T-helper 2 cell treated with Interferon-gamma antibody and Interleukin-4, amounts not matched to agents 5 μg/mL and 100 μg/mL, for 36 hours (primary cell): ENCODE measurements around the gene KATNB1.
"Not testable (repeated sequence)": the region's sequence is repeated elsewhere in the genome, so short reads cannot be mapped to it uniquely, and the experiment has no call there.

Experiments
- DNase-seq: peaks from one replicate; pipeline ENCODE4 v3.0.0; 2021; ENCODE audit warnings: low spot score
- H3K27ac Mint-ChIP-seq: one replicate; pipeline ENCODE4 v1.8.0; 2021; ENCODE audit warnings: mild to moderate bottlenecking, mixed read lengths
- H3K27me3 Mint-ChIP-seq: one replicate; pipeline ENCODE4 v1.8.0; 2021; ENCODE audit warnings: low read depth, mixed read lengths
- H3K36me3 Mint-ChIP-seq: one replicate; pipeline ENCODE4 v1.8.0; 2021; ENCODE audit warnings: low read depth, mixed read lengths
- H3K4me1 Mint-ChIP-seq: one replicate; pipeline ENCODE4 v1.8.0; 2021; ENCODE audit warnings: low read depth, mixed read lengths
- H3K4me3 Mint-ChIP-seq: one replicate; pipeline ENCODE4 v1.8.0; 2022; ENCODE audit warnings: mild to moderate bottlenecking, moderate library complexity, mixed read lengths
- H3K9me3 Mint-ChIP-seq: one replicate; pipeline ENCODE4 v1.8.0; 2021; ENCODE audit warnings: mixed read lengths

Gene KATNB1

DNA sequence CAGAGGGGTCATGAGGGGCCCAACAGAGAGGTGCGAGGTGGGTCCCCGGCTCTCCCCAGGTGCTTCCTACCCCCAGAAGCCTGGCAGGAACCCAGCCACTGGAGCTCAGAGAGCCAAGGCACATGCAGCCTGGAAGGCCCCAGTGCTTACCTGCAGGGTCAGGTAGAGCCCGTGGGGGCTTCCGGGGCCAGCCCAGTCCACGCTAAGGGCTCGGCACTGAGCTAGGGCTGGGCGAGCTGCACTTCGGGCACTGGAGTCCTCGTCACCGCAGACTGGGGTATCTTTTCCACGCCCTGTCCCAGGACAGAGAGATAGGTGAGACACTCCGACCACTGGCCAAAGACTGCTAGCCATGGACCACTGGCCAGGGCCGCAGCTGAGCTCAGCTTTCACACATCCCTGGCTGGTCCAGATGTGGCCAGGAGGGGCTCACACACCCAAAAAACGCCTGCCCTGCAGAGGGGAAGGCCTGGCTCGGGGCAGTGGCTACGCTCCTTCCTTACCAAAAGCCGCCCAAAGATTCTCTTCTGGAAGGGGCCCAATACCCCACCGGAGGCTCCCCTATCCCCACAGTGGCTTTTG lies 59.4 kb downstream of the KATNB1 start:
- H3K4me1 Mint-ChIP-seq = peaks cover 11% of the 10 kb centered on the region
- no peaks in the 10 kb centered on the region for H3K9me3 Mint-ChIP-seq
- H3K4me3 Mint-ChIP-seq = no peak overlapping the region
- DNase-seq = no peak
- no peaks in the 10 kb centered on the region for H3K36me3 Mint-ChIP-seq
- no peak overlapping the region for H3K27ac Mint-ChIP-seq
- peaks cover 14% of the 10 kb centered on the region for H3K27me3 Mint-ChIP-seq

DNA sequence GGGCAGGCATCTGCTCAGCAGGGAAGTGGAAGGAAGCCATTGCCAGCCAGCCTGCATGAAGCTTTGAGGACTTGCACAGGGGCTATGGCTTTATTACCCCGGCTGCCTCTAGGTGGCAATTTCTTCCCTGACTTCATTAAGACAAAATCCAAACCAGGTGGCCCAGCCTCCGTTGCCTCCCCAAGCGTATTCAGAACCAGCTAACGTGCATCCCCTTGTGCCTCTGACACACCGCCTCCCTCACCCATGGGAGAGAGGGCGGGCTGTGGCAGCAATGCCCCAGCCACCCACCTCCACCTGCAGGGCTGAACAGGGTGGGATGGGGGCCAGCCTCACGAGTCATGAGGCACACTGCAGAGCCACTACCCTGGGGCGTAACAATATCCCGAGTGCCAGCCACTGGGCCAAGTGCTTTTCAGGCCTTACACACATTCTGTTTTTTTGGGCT lies 59.9 kb downstream of the KATNB1 start:
- Mint-ChIP-seq H3K9me3 (no peaks in the 10 kb centered on the region), H3K36me3 (no peaks in the 10 kb centered on the region), H3K4me3 (no peak overlapping the region), H3K4me1 (peaks cover 13% of the 10 kb centered on the region), H3K27ac (no peak overlapping the region), H3K27me3 (peaks cover 19% of the 10 kb centered on the region)
- no peak for DNase-seq

DNA sequence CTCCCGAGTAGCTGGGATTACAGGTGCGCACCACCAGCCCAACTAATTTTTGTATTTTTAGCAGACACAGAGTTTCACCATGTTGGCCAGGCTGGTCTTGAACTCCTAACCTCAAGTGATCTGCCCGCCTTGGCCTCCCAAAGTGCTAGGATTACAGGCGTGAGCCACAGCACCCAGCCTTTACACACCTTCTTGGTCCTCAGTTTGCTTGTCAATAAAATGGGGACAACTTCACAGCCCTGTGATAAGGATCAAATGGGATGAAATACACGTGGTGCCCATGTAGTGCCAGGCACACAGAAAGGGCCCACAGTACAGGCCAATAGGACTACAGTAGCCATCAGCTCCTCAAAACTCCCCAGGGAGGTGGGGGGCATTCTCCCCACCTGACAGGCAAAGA lies 60.4 kb downstream of the KATNB1 start:
- DNase-seq, H3K9me3 Mint-ChIP-seq, H3K36me3 Mint-ChIP-seq, H3K27ac Mint-ChIP-seq, H3K4me3 Mint-ChIP-seq: not testable (repeated sequence)
- Mint-ChIP-seq H3K27me3 (peaks cover 24% of the 10 kb centered on the region), H3K4me1 (peaks cover 15% of the 10 kb centered on the region)

DNA sequence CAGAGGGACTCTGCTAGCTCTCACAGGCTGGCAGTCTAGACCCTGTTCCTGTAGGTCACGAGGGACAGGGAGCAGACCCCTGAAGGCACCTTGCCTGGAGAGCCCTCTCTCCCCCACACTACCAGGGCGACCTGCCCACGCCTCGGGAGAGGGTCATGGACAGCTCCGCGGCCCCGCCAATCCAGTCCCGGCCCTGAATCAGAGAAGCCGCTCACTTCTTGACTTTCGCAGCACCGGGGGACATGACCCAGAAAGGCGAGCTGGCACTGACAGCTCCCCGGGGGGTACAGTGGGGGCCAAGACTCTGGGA lies 61.6 kb downstream of the KATNB1 start:
- peaks cover 32% of the 10 kb centered on the region for H3K27me3 Mint-ChIP-seq
- no peak overlapping the region for H3K4me3 Mint-ChIP-seq

DNA sequence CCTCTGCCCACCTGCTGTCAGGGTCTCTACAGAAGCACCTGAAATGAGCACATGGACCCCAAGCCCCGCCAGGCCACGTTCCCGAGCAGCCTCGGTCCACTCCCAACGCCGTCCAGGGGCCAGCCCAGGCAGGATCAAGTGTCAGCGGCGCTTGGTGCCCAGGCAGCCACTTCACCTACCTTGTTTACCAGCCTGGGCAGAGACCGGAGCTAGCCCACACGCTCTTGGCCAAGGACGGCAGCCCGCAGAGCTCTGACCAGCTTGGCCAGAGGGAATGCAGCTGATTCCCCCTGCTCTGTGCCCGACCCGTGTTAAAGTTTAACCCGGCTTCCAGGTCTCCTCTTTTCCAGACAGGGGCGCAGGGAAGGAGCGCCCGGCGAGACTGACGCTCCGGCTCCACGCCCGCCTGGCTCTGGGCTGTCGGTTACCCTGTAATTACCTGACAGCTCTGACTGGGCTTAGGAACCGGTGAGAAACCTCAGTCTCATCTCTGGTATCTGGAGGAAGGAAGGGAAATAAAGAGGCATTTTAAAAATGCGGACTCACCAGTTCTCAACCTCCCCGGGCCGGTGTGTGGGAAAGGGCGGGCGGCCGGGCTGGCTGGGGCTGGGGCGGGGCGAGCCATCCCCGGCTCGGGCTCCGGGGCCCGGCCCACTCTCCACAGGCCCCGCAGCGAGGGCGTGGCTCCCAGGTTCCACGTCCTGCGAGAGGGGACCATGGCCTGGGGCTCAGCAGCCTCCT lies 62.1 kb downstream of the KATNB1 start:
- DNase-seq = no peak
- H3K4me3 Mint-ChIP-seq = no peak overlapping the region
- H3K36me3 Mint-ChIP-seq = no peaks in the 10 kb centered on the region

More for the DNA sequence above, 61.6 kb downstream of the KATNB1 start:
- H3K4me1 Mint-ChIP-seq = peaks cover 15% of the 10 kb centered on the region
- H3K36me3 Mint-ChIP-seq = no peaks in the 10 kb centered on the region
- no peak for DNase-seq
- no peak overlapping the region for H3K27ac Mint-ChIP-seq
- no peaks in the 10 kb centered on the region for H3K9me3 Mint-ChIP-seq

DNA sequence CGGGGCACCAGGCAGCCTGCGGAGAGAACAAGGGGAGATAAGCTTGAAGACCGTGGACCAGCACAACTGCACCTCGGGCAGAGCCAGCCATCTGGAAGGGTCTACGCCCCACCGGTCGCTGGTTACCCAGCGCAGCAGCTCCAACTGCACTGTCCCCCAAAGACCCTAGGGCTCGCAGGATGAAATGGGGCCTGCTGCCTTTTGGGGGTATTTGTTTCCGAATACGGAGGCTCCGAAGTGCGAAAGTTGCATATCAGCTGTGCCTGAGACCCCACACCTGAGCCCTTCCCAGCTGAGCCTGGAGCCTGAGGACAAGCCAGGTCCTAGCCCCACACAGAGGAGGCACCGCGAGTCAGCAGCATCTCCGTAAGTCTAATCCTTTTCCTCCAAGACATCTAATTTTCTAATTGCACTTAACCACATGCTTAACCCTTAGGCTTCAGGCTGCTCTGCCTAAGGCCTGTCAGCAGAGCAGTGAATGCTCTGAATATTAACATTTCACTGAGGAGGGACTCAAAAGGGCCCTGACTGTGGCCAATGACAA lies 62.8 kb downstream of the KATNB1 start:
- no peak overlapping the region for H3K27ac Mint-ChIP-seq
- H3K9me3 Mint-ChIP-seq = no peaks in the 10 kb centered on the region
- DNase-seq = no peak
- no peaks in the 10 kb centered on the region for H3K36me3 Mint-ChIP-seq
- peaks cover 41% of the 10 kb centered on the region for H3K27me3 Mint-ChIP-seq
- no peak overlapping the region for H3K4me3 Mint-ChIP-seq
- peaks cover 21% of the 10 kb centered on the region for H3K4me1 Mint-ChIP-seq

More for the DNA sequence above, 62.1 kb downstream of the KATNB1 start:
- Mint-ChIP-seq H3K27ac (no peak overlapping the region), H3K9me3 (no peaks in the 10 kb centered on the region), H3K27me3 (peaks cover 34% of the 10 kb centered on the region), H3K4me1 (peaks cover 17% of the 10 kb centered on the region)

DNA sequence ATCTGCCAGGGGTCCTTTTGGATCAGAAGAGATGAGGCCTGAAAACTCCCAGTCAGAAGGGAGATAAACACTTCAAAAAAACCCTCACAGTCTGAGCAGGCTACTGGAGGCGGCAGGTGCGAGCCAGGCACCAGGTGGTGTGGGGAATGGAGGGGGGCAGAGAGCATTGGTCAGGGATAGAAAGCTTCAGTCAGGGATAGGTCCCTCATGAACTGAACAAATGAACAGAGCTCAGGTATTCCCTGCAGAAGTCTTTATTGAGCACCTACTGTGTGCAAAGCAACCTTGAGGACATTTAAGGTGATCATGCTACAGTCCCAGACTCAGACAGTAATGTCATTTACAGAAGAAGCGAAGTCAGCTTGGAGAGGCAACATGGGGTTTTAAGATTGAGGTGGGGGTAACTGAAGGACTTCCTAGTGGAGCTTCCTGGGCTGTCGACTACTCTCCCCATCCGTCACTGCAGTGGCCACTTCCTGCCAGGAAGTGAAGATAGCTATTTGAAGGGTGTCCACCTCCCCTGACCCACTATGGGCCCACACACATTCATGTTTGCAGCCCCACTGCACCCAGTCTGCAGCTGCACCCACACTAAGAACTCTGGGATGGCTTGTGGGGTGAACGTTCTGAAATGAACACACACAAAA lies 63.5 kb downstream of the KATNB1 start:
- H3K27me3 Mint-ChIP-seq = peaks cover 47% of the 10 kb centered on the region
- H3K27ac Mint-ChIP-seq = no peak overlapping the region
- no peak for DNase-seq
- peaks cover 21% of the 10 kb centered on the region for H3K4me1 Mint-ChIP-seq
- H3K36me3 Mint-ChIP-seq = no peaks in the 10 kb centered on the region
- H3K9me3 Mint-ChIP-seq = no peaks in the 10 kb centered on the region
- H3K4me3 Mint-ChIP-seq = no peak overlapping the region

DNA sequence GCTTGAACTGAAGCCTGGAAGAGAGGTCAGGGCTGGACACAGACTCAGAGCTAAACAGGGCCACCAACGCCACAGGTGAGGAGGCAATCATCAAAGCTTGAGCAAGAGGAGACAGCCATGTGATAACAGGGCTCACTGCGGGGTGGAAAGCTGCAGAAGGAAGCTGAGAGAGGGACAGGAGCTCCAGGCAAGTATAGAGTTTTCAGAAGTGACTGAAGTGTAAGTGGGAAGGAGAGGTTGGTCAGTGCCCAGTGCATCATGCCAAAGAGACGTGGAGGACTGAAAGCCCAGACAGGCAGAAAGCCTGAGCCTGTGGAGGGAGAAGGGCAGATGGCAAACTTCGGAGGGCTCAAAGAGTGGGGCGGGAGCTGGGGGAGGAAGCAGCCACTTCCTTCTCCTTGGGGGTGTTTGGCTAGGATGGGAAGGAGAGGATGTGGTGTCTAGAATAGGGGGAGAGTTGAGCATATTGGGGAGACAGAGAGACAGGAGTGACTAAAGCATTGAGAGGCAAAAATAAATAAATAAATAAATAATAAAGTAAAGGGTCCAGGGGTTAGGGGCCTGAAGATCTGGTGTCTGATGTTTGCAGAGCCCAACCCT lies 64.1 kb downstream of the KATNB1 start:
- no peak overlapping the region for H3K4me3 Mint-ChIP-seq
- H3K4me1 Mint-ChIP-seq = peaks cover 21% of the 10 kb centered on the region
- no peak overlapping the region for H3K27ac Mint-ChIP-seq
- H3K9me3 Mint-ChIP-seq = no peaks in the 10 kb centered on the region
- H3K36me3 Mint-ChIP-seq = no peaks in the 10 kb centered on the region
- DNase-seq = no peak
- H3K27me3 Mint-ChIP-seq = peaks cover 51% of the 10 kb centered on the region

DNA sequence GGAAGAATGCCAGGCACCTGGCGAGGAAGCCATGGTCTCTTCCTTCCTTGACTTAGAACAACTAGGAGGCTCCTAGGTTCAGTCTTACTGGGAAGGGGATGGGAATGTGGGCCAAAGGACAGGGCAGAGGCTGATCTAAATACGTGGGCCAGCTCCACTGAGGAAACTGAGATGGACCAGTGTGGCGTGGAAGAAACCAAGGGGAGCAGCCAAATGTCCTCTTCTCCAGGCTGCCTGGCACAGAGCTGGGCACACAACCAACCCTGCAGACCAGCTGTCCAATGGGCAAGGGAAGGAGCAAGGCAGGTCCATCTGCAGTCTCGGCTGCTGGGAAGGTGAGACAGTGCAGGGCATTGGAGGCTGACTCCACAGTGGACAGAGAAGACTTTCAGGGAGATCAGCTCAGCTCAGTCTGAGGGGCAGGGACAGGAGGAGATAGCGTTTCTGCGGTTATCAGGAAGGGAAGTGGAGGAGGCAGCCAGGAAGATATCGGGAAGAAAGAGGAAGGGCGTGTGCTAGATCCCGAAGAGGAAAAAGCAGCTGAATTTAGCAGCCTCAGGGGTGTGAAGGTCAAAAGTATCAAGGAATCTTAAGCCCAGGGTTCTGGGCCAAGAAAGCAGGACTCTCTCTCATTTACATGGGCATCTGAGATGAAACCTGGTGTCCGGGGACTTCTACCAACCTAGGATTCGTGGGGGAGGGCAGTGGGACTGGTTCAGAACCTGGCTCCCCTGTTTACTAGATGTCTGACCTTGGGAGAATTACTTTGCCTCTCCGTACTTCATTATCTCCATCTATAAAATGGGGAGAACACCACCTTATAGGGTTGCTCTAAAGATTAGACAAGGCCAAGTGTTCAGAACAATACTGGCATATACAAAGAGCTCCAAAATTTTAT lies 64.9 kb downstream of the KATNB1 start:
- Mint-ChIP-seq H3K36me3 (no peaks in the 10 kb centered on the region), H3K4me3 (no peak overlapping the region), H3K27me3 (peaks cover 51% of the 10 kb centered on the region), H3K4me1 (peaks cover 21% of the 10 kb centered on the region), H3K27ac (no peak overlapping the region), H3K9me3 (no peaks in the 10 kb centered on the region)
- no peak for DNase-seq

DNA sequence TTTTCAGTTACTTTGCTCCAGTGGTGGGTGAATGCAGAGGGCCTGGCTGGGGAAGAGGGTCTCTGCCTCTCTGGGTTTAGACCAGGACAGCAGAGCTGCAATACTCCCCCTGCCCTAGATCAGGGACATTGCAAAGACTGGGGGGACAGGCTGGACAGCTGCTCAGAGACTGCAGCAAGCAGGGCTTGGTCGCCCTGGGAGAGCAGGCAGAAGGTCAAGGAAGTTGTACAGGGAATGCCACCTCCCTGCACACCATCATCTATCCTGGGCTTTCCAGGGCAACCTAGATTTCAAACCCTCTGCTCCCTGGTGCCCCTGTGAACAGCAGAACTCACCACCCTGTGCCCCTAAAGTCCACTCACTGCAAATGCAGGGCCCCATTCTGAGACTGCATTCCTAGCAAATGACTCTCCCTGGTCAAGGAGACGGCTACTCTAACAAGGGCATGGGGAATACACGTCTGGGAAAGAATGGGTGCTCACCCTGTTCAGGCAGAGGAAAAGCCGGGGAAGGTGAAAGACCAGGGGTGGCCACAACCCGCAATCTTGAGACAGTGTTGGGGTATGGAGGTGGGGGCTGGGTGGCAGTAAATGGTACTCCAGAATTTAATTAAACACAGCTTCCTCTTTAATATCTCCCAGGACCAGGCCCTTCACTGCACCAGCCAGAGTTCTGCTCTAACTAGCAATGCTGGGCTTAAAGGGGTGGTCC lies 65.7 kb downstream of the KATNB1 start:
- peaks cover 21% of the 10 kb centered on the region for H3K4me1 Mint-ChIP-seq
- no peak for DNase-seq
- H3K9me3 Mint-ChIP-seq = no peaks in the 10 kb centered on the region
- no peak overlapping the region for H3K4me3 Mint-ChIP-seq
- H3K36me3 Mint-ChIP-seq = no peaks in the 10 kb centered on the region
- peaks cover 55% of the 10 kb centered on the region for H3K27me3 Mint-ChIP-seq
- H3K27ac Mint-ChIP-seq = no peak overlapping the region

DNA sequence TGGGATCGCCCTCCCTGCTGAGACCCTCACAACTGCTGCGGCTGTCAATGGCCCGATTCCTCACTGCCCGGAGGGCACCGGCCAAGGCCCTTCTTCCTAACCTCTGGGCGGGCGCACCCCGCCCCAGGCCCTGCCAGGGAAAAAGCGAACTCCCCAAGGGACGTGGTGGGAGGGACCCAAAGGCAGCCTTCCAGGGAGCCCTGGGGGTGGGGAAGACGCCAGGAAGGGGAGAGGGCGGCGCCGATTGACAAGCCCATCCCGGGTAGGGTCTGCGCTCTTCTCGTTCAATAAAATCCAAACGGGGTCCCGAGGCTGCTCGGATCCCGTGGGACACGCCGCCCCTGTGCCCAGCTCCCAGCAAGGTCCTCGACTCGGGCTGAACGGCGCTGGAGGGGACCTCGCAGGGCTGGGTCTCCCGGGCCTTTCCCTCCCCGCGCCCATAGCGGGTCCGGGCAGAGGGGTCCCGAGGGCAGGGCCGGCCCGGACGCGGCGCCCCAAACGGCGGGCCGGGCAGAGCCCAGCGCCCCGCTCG lies 66.3 kb downstream of the KATNB1 start:
- H3K4me1 Mint-ChIP-seq = peaks cover 21% of the 10 kb centered on the region
- no peaks in the 10 kb centered on the region for H3K9me3 Mint-ChIP-seq
- no peak overlapping the region for H3K27ac Mint-ChIP-seq
- DNase-seq = no peak
- H3K4me3 Mint-ChIP-seq = no peak overlapping the region
- peaks cover 59% of the 10 kb centered on the region for H3K27me3 Mint-ChIP-seq
- H3K36me3 Mint-ChIP-seq = no peaks in the 10 kb centered on the region

DNA sequence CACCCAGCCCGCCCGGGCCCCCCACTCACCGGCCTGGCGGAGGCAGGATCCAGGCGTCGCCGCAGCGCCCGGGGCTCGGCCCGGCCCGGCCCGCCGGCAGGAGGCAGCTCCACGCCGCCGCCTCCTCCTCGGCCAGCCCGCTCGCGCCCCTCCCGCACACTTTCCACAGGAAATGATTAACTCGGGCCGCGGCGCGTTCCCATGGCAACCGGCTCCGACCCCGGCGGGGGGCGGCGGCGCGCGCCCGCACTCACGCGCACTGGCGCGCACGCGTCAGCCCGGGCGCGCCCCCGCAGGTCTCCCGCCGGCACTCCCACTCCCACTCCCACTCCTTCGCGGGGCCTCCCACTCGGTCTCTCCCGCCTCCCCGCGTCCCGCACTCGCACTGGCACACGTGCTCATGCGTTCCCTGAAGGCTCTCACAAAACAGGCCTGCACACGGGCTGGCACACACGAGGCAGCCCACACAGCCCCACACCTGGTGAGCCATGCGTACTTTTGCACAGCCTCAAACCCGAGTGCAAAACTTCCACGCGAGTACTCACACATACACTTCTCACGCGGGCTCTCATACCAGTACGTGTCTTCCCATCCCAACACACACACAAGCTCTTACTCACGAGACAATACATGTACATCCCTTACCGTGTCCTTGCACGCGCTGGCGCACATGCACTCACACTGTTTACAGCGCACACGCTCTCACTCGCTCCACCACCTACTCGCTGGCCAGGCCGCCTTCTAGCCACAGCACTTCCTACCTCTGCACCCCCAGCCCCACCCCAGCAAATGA lies 67.0 kb downstream of the KATNB1 start, which contains the start of gene KIFC3:
Gene KIFC3 (minus strand): TSS at position 151 of the 793 bp plus-strand sequence. CDS start 4,248 bp downstream, outside the sequence.
- H3K4me3 Mint-ChIP-seq = peak within 1 kb of the TSS; percentile 87
- H3K27ac Mint-ChIP-seq = peak within 1 kb of the TSS; percentile 73
- H3K9me3 Mint-ChIP-seq = no peaks in the 10 kb centered on the region
- H3K4me1 Mint-ChIP-seq = peaks cover 21% of the 10 kb centered on the region
- H3K36me3 Mint-ChIP-seq = no peaks in the 10 kb centered on the region
- peaks cover 66% of the 10 kb centered on the region for H3K27me3 Mint-ChIP-seq
- peak; percentile 71 for DNase-seq
